ENCODE results near the gene MYT1.

Gene MYT1

GRCh38 chr20:64145458-64146300, 18.6 kb upstream of the MYT1 start:
- no peak overlapping the region for H3K4me3 Mint-ChIP-seq

GRCh38 chr20:64146301-64146935, 17.8 kb upstream of the MYT1 start:
- Mint-ChIP-seq H3K4me3 (no peak overlapping the region), H3K27me3 (no peaks in the 10 kb centered on the region), H3K27ac (no peak overlapping the region), H3K4me1 (no peaks in the 10 kb centered on the region), H3K9me3 (peaks cover 28% of the 10 kb centered on the region), H3K36me3 (peaks cover 4% of the 10 kb centered on the region)
- CTCF ChIA-PET = no interaction called here
- no peak for DNase-seq

More at GRCh38 chr20:64145458-64146300, 18.6 kb upstream of the MYT1 start:
- H3K4me1 Mint-ChIP-seq = no peaks in the 10 kb centered on the region
- CTCF ChIA-PET = no interaction called here
- peaks cover 4% of the 10 kb centered on the region for H3K27me3 Mint-ChIP-seq
- peaks cover 28% of the 10 kb centered on the region for H3K9me3 Mint-ChIP-seq
- peaks cover 4% of the 10 kb centered on the region for H3K36me3 Mint-ChIP-seq
- no peak overlapping the region for H3K27ac Mint-ChIP-seq
- no peak for DNase-seq

DNA sequence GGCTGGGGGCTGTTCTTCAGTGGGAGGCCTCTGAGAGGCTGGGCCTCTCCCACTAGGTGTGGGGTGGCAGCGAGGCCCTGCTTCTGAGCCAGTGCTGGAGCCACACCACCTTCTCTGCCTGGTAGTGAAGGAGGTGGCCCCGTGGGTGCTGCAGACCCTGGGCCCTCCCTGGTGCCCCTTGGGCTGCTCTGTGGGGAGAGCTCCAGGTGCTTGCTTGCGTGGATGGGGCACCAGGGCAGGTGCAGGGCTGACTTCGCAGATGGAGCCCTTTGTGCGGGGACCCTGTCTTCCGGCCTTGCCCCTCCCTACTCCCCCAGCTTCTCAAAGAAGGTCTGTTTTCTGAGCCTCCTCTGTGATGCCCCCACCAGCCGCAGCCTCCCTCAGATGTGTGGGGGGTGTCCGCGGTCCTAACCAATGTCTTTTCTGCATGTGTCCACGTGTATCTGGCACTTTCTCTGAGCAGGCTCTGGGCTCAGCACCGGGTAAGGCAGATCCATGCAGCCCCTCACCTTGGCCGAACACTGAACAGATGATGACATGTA, 17.2 kb upstream of the MYT1 start:
- no peaks in the 10 kb centered on the region for H3K4me1 Mint-ChIP-seq
- no peak for DNase-seq
- H3K27ac Mint-ChIP-seq = no peak overlapping the region
- CTCF ChIA-PET = no interaction called here
- peaks cover 28% of the 10 kb centered on the region for H3K9me3 Mint-ChIP-seq
- H3K4me3 Mint-ChIP-seq = no peak overlapping the region
- peaks cover 4% of the 10 kb centered on the region for H3K36me3 Mint-ChIP-seq
- no peaks in the 10 kb centered on the region for H3K27me3 Mint-ChIP-seq

GRCh38 chr20:64148581-64148980, 15.7 kb upstream of the MYT1 start:
- CTCF ChIA-PET = no interaction called here
- H3K36me3 Mint-ChIP-seq = peaks cover 4% of the 10 kb centered on the region
- no peaks in the 10 kb centered on the region for H3K4me1 Mint-ChIP-seq
- no peaks in the 10 kb centered on the region for H3K27me3 Mint-ChIP-seq
- H3K4me3 Mint-ChIP-seq = no peak overlapping the region
- DNase-seq = no peak
- H3K9me3 Mint-ChIP-seq = peaks cover 28% of the 10 kb centered on the region
- H3K27ac Mint-ChIP-seq = no peak overlapping the region

GRCh38 chr20:64149141-64149540, 15.1 kb upstream of the MYT1 start:
- H3K27ac Mint-ChIP-seq = no peak overlapping the region
- no peaks in the 10 kb centered on the region for H3K4me1 Mint-ChIP-seq
- peaks cover 22% of the 10 kb centered on the region for H3K9me3 Mint-ChIP-seq
- CTCF ChIA-PET = no interaction called here
- no peak overlapping the region for H3K4me3 Mint-ChIP-seq
- H3K27me3 Mint-ChIP-seq = no peaks in the 10 kb centered on the region
- H3K36me3 Mint-ChIP-seq = peaks cover 3% of the 10 kb centered on the region
- no peak for DNase-seq

DNA sequence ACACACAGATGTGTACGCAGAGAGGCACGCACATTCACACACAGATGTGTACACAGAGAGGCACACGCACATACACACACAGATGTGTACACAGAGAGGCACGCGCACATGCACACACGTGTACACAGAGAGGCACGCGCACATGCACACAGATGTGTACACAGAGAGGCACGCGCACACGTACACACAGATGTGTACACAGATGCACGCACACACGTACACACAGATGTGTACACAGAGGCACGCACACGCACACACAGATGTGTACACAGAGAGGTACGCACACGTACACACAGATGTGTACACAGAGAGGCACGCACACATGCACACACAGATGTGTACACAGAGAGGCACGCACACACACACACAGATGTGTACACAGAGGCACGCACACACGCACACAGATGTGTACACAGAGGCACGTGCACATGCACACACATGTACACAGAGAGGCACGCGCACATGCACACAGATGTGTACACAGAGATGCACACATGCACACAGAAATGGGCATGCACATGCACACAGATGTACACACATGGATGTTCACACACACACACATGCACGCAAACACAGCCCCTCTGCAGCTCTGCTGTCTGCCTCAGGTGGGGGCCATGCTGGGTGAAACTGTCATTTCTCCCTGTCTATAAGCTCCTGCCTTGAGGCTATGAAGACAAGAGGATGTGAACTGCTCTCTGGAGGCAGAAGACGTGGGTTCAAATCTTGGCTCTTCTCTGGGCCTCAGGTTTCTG, 14.3 kb upstream of the MYT1 start:
- H3K27ac Mint-ChIP-seq = no peak overlapping the region
- peaks cover 15% of the 10 kb centered on the region for H3K9me3 Mint-ChIP-seq
- CTCF ChIA-PET = no interaction called here

GRCh38 chr20:64150756-64151632, 13.3 kb upstream of the MYT1 start:
- no peak overlapping the region for H3K27ac Mint-ChIP-seq
- H3K9me3 Mint-ChIP-seq = peaks cover 8% of the 10 kb centered on the region
- no peaks in the 10 kb centered on the region for H3K4me1 Mint-ChIP-seq
- no peak overlapping the region for H3K4me3 Mint-ChIP-seq
- CTCF ChIA-PET = interaction anchor here (0.6 kb wide), 1 partner anchor 29 kb away, joined by 3 read pairs; no protein-coding TSS in a partner anchor
- H3K36me3 Mint-ChIP-seq = no peaks in the 10 kb centered on the region
- no peaks in the 10 kb centered on the region for H3K27me3 Mint-ChIP-seq
- no peak for DNase-seq

More for the DNA sequence above, 14.3 kb upstream of the MYT1 start:
- Mint-ChIP-seq H3K27me3 (no peaks in the 10 kb centered on the region), H3K36me3 (no peaks in the 10 kb centered on the region), H3K4me1 (no peaks in the 10 kb centered on the region), H3K4me3 (no peak overlapping the region)
- no peak for DNase-seq

DNA sequence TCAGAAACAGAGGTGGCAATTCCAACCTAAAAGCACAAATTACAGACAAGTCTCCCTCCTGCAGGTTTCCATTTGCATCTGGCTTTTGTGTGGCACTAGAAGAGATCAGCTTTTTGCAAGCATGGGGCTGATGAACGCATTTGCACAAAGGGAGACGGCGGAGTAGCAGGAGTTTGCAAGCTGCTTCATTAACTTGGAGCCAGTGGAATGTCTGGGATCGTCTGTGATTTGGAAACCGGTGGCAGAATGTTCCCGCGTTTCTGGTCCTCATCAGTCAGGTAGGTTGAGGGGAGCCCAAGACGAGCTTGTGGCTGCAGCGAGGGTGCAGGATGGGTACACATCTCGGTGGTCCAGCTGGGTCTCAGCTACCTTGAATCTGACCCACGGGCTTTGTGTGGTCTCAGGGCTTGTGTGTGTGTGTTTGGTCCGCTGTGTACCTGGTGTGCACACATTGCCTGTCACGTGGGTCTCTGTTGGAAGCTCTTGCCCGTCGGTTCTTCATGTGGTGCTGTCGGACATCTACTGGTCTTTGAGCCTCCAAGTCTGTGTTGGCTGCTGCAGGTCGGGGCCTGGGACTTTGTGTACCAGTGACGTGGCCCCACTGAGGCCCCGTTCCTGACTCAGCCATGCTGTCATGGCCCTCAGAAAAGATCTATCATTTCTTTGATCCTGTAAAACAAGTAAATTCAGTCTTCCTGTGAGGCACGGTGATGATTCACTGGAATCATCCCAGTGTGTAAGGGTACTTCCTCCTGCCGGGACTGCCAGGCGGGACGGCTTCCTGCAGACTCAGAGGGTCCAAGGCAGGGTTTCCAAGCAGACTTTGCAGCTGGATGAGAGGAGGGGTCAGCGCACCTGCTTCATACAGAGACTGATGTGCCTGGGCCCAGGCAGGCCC, 12.4 kb upstream of the MYT1 start:
- CTCF ChIA-PET = interaction anchor here (0.6 kb wide), 1 partner anchor 29 kb away, joined by 3 read pairs; no protein-coding TSS in a partner anchor
- H3K4me1 Mint-ChIP-seq = no peaks in the 10 kb centered on the region
- no peaks in the 10 kb centered on the region for H3K36me3 Mint-ChIP-seq
- H3K9me3 Mint-ChIP-seq = peaks cover 8% of the 10 kb centered on the region
- H3K4me3 Mint-ChIP-seq = no peak overlapping the region
- no peak overlapping the region for H3K27ac Mint-ChIP-seq
- DNase-seq = no peak
- H3K27me3 Mint-ChIP-seq = no peaks in the 10 kb centered on the region

DNA sequence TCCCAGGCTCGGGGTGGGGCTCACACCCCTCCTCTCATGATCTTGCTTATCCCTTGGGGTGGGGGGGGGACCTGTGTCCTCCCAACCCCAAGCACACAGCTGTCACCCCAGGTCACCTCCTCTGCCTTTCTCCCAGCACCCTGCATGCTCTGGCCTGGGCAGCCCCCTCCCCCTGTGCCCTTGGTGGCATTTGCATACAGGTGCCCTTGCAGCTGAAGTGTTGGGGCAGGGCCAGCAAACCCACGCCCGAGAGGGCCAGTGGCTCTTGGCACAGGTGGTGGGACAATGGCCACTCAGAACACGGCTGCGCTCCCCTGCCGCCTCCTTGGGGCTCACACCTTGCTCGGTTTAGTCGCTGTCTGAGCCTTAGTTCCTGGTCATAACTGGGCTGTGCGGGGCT, 11.3 kb upstream of the MYT1 start:
- Mint-ChIP-seq H3K27me3 (no peaks in the 10 kb centered on the region), H3K4me3 (no peak overlapping the region), H3K27ac (no peak overlapping the region), H3K9me3 (peaks cover 8% of the 10 kb centered on the region), H3K4me1 (no peaks in the 10 kb centered on the region), H3K36me3 (no peaks in the 10 kb centered on the region)
- CTCF ChIA-PET = no interaction called here
- no peak for DNase-seq

DNA sequence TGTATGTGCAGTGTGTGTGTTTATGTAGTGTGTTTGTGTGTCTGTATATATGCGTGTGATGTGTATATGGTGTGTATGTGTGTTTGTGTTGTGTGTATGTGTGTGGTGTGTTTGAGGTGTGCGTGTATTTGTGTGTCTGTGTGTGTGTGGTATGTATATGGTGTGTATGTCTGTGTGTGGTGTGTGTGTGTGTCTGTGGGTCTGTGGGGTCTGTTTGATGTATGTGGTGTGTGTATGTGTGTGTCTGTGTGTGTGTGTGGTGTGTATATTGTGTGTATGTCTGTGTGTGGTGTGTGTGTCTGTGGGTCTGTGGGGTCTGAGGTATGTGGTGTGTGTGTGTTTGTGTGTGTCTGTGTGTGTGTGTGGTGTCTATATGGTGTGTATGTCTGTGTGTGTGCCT, 10.8 kb upstream of the MYT1 start:
- CTCF ChIA-PET = no interaction called here
- H3K4me3 Mint-ChIP-seq = no peak overlapping the region
- no peaks in the 10 kb centered on the region for H3K36me3 Mint-ChIP-seq
- peak overlapping the region; percentile 5 for H3K27ac Mint-ChIP-seq
- no peaks in the 10 kb centered on the region for H3K4me1 Mint-ChIP-seq
- no peaks in the 10 kb centered on the region for H3K27me3 Mint-ChIP-seq
- peaks cover 8% of the 10 kb centered on the region for H3K9me3 Mint-ChIP-seq
- DNase-seq = no peak

DNA sequence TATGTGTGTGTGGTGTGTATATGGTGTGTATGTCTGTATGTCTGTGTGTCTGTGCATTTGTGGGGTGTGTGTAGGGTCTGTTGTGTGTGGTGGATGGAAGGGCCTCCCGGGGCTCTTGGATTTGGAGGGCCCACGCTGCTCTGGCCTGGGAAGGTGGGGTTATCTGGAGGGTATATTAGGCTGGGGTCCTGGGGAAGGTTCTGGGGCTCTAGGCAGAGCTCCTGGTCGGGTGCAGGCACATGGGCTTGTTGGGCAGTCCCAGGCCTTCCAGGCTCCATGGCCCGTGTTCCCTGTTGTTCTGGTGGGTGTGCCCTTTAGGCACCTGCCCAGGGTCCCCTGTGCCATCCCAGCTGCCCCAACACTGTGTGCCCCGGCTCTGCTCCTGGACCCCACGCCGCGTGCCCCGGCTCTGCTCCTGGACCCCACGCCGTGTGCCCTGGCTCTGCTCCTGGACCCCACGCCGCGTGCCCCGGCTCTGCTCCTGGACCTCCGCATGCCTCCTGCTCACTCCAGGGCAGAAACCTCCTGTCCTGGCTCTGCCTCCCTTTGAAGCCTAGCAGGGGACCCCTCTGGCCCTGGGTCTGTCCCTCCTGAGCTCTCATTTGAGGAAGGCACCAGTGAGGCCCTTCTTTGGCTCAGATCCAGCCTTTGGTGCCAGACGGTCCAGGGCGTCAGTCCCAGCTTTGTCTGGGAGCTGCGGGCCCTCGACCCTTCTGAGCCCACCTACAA, 10.2 kb upstream of the MYT1 start:
- Mint-ChIP-seq H3K9me3 (peaks cover 8% of the 10 kb centered on the region), H3K27ac (peak overlapping the region; percentile 5), H3K27me3 (peaks cover 2% of the 10 kb centered on the region), H3K36me3 (no peaks in the 10 kb centered on the region), H3K4me3 (no peak overlapping the region), H3K4me1 (no peaks in the 10 kb centered on the region)
- no peak for DNase-seq
- CTCF ChIA-PET = interaction anchor here (0.7 kb wide), 1 partner anchor 40 kb away, joined by 3 read pairs; no protein-coding TSS in a partner anchor

- no peak overlapping the region for H3K27ac Mint-ChIP-seq
- H3K9me3 Mint-ChIP-seq = peaks cover 6% of the 10 kb centered on the region
- CTCF ChIA-PET = interaction anchor here (0.7 kb wide), 1 partner anchor 39 kb away, joined by 3 read pairs; no protein-coding TSS in a partner anchor
- H3K4me1 Mint-ChIP-seq = no peaks in the 10 kb centered on the region
- H3K36me3 Mint-ChIP-seq = no peaks in the 10 kb centered on the region
- H3K4me3 Mint-ChIP-seq = no peak overlapping the region
- H3K27me3 Mint-ChIP-seq = peaks cover 9% of the 10 kb centered on the region
- DNase-seq = no peak
These were observed 9.5 kb upstream of the MYT1 start for GRCh38 chr20:64154590-64155257.
